ENCODE measurements around the gene THBS1.

DNA sequence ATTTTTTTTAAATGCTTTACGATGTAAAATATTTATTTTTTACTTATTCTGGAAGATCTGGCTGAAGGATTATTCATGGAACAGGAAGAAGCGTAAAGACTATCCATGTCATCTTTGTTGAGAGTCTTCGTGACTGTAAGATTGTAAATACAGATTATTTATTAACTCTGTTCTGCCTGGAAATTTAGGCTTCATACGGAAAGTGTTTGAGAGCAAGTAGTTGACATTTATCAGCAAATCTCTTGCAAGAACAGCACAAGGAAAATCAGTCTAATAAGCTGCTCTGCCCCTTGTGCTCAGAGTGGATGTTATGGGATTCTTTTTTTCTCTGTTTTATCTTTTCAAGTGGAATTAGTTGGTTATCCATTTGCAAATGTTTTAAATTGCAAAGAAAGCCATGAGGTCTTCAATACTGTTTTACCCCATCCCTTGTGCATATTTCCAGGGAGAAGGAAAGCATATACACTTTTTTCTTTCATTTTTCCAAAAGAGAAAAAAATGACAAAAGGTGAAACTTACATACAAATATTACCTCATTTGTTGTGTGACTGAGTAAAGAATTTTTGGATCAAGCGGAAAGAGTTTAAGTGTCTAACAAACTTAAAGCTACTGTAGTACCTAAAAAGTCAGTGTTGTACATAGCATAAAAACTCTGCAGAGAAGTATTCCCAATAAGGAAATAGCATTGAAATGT is 15.6 kb downstream of the THBS1 start:
- TF ChIP-seq POLR2A (IDR thresholded peaks at IDR 0.05) (no peak), POLR2AphosphoS5 (IDR thresholded peaks at IDR 0.05; ENCODE audit: insufficient read depth in 1 of 2, low read depth in 1 of 2) (no peak)
- TF ChIP-seq, protein P1, sequence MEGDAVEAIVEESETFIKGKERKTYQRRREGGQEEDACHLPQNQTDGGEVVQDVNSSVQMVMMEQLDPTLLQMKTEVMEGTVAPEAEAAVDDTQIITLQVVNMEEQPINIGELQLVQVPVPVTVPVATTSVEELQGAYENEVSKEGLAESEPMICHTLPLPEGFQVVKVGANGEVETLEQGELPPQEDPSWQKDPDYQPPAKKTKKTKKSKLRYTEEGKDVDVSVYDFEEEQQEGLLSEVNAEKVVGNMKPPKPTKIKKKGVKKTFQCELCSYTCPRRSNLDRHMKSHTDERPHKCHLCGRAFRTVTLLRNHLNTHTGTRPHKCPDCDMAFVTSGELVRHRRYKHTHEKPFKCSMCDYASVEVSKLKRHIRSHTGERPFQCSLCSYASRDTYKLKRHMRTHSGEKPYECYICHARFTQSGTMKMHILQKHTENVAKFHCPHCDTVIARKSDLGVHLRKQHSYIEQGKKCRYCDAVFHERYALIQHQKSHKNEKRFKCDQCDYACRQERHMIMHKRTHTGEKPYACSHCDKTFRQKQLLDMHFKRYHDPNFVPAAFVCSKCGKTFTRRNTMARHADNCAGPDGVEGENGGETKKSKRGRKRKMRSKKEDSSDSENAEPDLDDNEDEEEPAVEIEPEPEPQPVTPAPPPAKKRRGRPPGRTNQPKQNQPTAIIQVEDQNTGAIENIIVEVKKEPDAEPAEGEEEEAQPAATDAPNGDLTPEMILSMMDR (IDR thresholded peaks at IDR 0.05) = no peak

All from vagina (tissue), 2 donors.